M059J (cell line): ENCODE data around the gene EML4. TPM values are rescaled to one million over a fixed set of nuclear protein-coding genes. Genes with fewer than 3 reads are reported as not detected.
A peak's percentile ranks its signal among the peaks of the same experiment; 100 is the strongest.
"Not testable (repeated sequence)": the region's sequence is repeated elsewhere in the genome, so short reads cannot be mapped to it uniquely, and the experiment has no call there.

ENCODE experiments used
- DNase-seq: peaks from one replicate; pipeline ENCODE4 v3.0.0-alpha.2; 2012; ENCODE audit warnings: low read depth
- total RNA-seq: library from RNA; depleted of rRNA; stranded (reverse); fragments of >200 nt; shearing (Covaris generic); gene quantifications from 2 replicates; pipeline ENCODE4 v1.2.3, GENCODE V29; 2014

Gene EML4
- total RNA-seq, 1 experiment from 2014 or later, result 36.7 TPM

DNA sequence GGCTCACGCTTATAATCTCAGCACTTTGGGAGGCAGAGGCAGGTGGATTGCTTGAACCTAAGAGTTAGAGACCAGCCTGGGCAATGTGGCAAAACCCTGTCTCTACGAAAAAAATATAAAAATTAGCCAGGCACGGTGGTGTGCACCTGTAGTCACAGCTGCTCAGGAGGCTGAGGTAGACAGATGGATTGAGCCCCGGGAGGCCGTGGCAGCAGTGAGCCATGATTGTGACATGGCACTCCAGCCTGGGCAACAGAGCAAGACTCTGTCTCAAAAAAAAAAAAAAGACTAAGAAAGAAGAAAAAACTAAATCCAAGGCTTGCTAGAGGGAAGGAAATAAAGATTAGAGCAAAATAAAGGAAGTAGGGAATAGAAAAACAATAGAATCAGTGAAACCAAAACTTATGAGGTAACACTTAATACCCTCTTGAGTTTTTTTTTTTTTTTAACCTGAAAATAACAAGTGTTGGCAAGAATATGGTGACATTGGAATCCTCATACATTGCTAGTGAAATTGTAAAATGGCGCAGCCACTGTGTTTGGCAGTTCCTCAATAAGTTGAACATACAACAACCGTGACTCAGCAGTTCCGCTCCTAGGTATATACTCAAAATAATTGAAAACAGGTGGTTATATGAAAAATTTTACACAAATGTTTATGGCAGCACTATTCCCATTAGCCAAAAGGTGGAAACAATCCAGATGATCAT is 85.2 kb downstream of the EML4 start:
- no peak for DNase-seq

DNA sequence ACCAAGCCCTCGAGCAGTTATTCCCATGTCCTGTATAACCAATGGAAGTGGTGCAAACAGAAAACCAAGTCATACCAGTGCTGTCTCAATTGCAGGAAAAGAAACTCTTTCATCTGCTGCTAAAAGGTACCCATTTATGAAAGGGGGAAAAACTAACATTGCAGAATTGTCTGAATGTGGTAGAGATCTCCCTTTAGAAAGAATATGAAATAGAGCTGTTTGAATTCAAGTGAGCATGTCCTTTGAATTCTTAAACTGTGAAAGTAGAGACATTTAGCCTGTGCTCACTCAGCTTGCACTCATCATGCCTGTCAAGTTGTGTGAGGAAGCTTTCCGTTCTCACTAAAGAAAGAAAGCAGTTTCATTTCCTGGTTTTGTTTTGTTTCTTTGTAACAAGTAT is 87.4 kb downstream of the EML4 start:
- DNase-seq, result no peak

DNA sequence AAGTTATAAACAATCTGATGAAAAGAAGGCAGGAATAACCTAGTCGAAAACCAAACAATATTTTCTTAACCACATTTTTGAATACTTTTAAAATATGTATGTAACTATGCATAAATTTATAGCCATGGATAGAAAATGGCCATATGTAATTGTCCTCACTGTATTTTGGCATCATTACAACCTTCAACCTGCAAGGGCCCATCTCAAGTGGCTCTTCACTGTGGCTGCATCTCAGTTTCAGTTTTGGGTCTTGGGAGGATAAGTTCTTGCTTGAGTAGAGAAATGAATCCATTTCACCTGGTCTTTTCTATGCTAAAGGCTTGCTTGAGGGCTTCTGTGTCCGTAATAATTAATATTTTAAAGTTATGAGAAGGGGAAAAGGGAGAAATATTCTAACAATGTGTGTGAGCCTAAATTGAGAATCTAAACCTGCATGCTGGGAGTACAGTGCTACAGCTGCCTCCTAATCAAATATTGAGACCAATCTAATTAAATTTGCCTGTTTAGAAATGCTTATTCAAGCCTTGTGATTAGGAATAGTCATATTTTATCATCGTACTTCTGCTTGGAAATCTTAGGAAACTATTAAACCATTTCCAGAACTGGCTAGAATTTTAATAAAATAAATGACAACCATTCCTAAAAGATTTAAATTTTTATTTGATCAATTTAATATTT is 92.5 kb downstream of the EML4 start:
- no peak for DNase-seq

- no peak for DNase-seq
Measured at GRCh38 chr2:42266236-42266635, 97.1 kb downstream of the EML4 start.

DNA sequence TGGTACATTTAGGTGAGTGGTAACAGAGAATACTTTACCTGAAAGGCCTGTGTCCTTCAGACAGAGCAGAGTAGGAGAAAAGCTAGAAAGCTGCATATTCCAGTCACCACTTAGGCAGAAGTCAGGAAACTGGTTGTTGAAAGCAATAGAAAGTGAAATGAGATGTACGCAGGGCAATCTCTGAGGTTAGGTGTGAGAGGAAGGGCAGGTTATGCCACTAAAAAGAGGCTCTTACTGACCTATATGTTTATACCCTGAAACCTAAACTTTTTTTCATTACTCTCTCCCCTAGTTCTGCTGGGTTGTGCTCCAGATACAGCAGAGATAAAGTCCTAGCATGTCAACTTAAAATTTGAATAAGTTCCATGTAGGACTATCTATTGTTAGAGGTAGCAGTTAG is 98.4 kb downstream of the EML4 start:
- DNase-seq, result no peak

GRCh38 chr2:42268528-42269151 is 99.5 kb downstream of the EML4 start:
- peak; percentile 11 for DNase-seq

- DNase-seq, result no peak
Measured at GRCh38 chr2:42270757-42271156, 101.6 kb downstream of the EML4 start.

DNA sequence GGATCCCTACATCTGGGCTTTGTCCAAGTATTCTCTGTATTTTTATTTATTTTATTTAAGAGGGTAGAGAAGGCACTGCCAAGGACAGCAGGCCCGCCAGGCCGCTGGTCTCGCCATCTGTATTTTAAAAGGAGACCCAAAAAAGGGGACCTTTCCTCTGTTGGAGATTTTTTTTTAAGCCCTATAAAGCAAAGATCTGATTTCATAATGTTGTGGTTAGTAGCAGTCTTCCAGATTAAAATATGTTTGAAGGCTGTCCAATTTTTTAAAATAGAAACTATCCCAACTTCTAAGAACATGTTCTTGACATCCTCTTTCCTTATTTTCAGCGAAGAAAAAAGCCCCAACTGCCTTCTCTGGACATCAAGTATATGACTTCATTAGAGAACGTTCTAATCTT is 102.1 kb downstream of the EML4 start:
- not testable (repeated sequence) for DNase-seq

GRCh38 chr2:42274863-42275262 is 105.7 kb downstream of the EML4 start:
- no peak for DNase-seq

DNA sequence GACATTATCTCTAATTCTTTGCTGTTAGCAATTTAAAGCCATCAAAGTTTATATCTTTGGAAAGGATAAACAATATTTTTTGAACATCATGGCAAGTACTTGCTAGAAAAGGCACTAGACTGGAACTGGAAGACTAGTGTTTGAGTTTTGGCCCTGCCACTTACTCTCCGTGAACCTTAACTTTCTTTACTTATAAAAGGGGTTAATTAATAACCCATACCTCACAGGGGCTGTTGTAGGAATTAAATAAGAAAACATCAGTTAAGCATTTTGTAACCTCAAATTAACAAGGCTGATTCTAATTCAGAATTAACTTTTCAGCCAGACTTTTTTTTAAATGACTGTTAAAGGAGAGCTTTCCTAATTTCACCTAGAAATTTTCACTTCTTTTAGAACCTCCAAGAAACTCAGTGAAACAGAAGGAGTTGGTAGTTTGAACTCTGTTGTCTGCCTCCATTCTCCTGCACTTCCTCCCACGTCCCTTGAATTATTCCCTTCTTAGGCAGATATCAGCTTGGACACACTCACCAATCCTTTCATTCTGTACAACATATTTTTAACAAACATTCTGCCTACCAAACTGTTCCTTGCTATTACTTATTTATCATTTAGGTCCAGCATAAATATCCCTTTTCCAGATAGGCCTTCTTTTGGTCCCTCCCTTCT is 112.4 kb downstream of the EML4 start:
- DNase-seq, result no peak

GRCh38 chr2:42284019-42284418 is 114.9 kb downstream of the EML4 start:
- no peak for DNase-seq

GRCh38 chr2:42286268-42286946 is 117.3 kb downstream of the EML4 start:
- DNase-seq, result no peak

DNA sequence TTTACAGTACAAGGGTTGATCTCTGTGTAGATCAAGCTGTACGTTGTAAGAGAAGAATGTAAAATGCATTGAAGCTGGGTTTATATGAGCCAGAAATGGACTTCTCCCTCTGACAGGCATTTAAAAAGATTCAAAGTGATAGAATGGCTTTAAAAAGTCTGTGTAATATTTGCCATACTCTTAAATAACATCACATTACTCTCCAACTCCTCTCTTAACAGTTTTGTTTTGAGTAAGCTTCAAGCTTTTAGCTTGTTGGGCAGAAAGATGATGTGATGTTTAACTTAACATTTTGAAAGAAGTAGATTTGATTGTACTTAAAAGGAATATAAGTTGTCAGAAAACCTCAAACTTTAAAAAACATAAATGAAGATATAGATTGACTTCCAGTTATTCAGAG is 119.7 kb downstream of the EML4 start:
- no peak for DNase-seq

GRCh38 chr2:42289222-42289621 is 120.1 kb downstream of the EML4 start:
- DNase-seq, result no peak

- no peak for DNase-seq
Measured at GRCh38 chr2:42290005-42290404, 120.9 kb downstream of the EML4 start.

GRCh38 chr2:42293019-42293418 is 123.9 kb downstream of the EML4 start:
- DNase-seq, result no peak

- DNase-seq, result no peak
Measured at GRCh38 chr2:42296226-42296625, 127.1 kb downstream of the EML4 start.

DNA sequence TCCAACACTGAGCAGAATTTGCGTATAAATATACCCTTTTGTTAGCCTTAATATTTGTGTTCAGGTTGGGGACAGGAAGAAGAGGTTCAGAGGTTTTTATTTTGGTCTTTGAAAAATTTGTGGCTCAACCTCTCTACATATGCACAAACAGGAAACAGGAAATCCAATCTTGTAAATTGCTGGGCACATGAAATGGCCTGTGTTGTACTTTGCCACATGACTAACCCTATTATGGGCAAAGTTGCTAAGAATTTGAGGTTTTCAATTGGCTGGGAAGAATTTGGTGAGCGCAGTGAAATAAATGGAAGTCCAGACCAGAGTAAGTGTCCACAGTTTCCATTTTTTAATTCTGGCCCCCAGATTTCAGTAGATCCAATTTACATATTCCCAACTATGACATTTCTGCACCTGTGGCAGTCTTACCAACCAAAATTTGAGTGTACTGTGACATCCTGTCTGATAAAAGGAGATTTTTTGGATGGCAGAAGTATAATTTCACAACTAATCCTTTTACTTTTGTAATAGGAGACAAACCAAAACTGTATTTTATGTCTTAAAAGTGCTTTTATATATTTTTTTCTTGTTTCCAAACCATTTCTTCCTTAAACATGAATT is 128.3 kb downstream of the EML4 start:
- peak; percentile 9 for DNase-seq

- DNase-seq, result peak; percentile 2
Measured at GRCh38 chr2:42298132-42298531, 129.0 kb downstream of the EML4 start.

DNA sequence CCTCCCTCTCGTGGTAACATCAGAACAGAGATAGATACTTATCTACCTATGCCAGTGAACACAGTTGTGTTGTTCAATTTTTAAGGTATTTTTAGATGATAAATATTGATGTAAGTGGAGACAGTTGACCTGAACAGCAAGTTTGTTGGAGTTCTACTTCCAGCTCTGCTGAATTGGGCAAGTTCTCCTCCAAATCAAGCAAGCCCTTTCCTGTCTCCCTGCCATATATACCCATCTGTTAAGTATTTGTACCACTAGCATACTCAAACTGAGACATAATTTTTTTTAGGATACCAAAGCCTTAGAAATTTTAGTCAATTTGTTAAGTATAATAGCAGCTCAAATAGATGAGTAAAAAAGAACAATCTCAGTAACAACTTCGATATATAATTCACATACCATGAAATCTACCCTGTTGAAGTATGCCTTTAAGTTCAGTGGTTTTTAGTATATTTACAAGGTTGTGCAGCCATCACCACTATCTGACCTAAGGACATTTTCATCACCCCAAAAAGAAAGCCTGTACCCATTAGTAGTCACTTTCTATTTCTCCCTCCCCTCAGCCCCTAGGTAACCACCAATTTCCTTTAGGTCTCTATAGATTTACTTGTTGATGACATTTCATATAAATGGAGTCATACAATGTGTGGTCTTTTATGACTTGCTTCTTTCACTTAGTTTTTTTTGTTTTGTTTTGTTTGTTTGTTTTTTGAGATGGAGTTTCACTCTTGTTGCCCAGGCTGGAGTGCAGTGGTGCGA is 130.0 kb downstream of the EML4 start:
- no peak for DNase-seq

DNA sequence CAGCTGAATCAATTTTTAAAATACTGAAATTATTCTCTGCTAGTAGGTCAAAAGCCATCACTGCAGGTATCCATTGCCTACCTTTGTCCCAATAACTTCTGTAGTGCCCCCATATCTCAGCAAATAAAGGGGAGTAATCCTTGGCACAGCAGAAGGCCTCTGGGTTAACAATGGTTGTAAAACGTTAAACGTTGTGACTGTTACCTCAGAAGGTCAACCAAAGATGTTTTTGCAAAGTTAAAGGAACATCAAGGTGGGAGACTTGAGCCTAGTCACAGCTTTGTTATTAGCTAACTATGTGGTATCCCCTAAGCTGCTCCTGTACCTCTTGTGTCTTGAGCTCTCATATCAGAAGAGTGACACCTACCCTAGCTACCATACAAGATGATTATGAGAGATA is 131.4 kb downstream of the EML4 start:
- DNase-seq, result no peak
